GM13976 (cell line): Measurements from ENCODE around the gene GALK1.

Source experiments
- DNase-seq: peaks from one replicate; pipeline ENCODE4 v3.0.0; 2012; ENCODE audit warnings: low spot score
- CTCF ChIP-seq: IDR thresholded peaks from 2 replicates; pipeline ENCODE4 v1.5.1; 2012; ENCODE audit warnings: borderline replicate concordance, mild to moderate bottlenecking; ENCODE audit not compliant: insufficient read depth; ENCODE audit errors: extremely low read depth, missing control alignments, control extremely low read depth
- in situ Hi-C: fragments of 300-500 bp; cut with MboI; formaldehyde crosslinking; loops from one replicate; pipeline ENCODE4 v1.12.0; 2022; ENCODE audit warnings: low sequenced_read_pairs, mixed read lengths, inconsistent platforms; ENCODE audit not compliant: unreplicated experiment

The GALK1 gene

GRCh38 chr17:75719732-75720131 lies 45.3 kb downstream of the GALK1 start:
- TF ChIP-seq CTCF, result no peak
- in situ Hi-C loops, result no loop called here
- DNase-seq, result no peak

DNA sequence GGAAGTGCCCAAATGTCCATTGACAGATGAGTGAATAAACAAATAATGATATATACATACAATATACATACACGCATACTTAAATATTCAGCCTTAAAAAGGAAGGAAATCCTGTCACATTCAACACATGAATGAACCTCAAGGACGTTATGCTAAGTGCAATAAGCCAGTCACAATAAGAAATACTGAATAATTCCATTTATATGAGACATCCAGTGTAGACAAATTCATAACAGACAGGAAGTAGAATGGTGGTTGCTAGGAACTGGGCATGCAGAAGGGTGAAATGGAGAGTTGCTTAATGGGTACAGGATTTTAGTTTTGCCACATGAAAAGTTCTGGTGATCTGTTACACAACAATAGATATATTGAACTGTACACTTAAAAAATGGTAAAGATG lies 52.5 kb downstream of the GALK1 start:
- in situ Hi-C loops, result no loop called here
- DNase-seq, result no peak
- no peak for TF ChIP-seq CTCF
